Spleen (tissue), 7 donors: ENCODE data around the gene GYPC.
A peak's percentile ranks its signal among the peaks of the same experiment; 100 is the strongest.

Source experiments
- POLR2A ChIP-seq, 3 donors: fragments of 450-650 bp; IDR thresholded peaks; one replicate each; pipeline ENCODE4 v1.5.1; 2017; ENCODE audit warnings: antibody characterized with exemption in 3 of 3, mild to moderate bottlenecking in 1 of 3
- TF ChIP-seq, protein P1 (sequence below), 11 experiments: fragments of 200-600 bp in 7 of 11; fragments of 450-650 bp in 4 of 11; sonication (generic) in 4 of 11; IDR thresholded peaks in 8 of 11; conservative IDR thresholded peaks in 3 of 11; 1 replicate in 7 of 11; 2 replicates in 4 of 11; pipeline versions ENCODE4 v1.4.0 to v1.8.0; 2016 to 2021; ENCODE audit warnings: antibody characterized with exemption in 11 of 11, inconsistent platforms in 4 of 11, mild to moderate bottlenecking in 1 of 11
- donor health status: DM: no; HTN: no; CAD: no; lungs with moderate emphysema.
- donor health status: DM: no; HTN: no; CAD: no.
- donor health status: DM: no; HTN: no; CAD: no.

DNA sequence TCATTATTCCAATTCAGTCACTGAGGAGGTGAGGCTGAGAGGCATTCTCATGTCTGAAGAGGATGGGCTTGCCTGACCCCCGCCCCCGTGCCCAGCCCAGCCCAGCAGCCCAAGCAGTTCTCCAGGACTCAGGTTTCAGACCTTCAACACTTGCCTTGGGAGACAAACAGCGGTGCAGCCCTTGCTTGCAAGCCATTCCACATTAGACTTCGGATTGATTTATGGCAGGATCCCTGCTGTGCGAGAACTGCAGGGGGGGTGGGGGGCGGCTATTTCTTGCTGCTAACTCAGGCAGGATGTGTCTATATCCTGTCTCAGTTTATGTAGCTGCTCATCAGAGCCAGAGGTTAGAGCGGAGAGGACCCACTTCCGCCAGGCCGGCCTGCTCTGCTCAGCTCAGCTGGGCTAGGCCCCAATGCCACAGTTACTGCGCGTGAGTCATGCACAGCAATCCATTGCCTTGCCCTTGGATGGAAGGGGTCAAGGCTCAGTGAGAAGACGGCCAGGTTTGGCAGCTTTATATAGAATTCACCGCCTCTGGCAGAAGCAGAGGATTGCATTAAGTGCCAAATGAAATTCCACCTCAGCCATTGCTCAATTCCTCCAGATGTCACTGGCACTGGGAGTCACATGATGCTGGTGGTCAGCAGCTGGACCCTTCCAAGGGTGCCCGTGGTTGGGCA, 1.8 kb downstream of the GYPC start:
- TF ChIP-seq POLR2A (IDR thresholded peaks at IDR 0.05), result peak in 1 of 3 donors; percentile 42
- TF ChIP-seq, protein P1, sequence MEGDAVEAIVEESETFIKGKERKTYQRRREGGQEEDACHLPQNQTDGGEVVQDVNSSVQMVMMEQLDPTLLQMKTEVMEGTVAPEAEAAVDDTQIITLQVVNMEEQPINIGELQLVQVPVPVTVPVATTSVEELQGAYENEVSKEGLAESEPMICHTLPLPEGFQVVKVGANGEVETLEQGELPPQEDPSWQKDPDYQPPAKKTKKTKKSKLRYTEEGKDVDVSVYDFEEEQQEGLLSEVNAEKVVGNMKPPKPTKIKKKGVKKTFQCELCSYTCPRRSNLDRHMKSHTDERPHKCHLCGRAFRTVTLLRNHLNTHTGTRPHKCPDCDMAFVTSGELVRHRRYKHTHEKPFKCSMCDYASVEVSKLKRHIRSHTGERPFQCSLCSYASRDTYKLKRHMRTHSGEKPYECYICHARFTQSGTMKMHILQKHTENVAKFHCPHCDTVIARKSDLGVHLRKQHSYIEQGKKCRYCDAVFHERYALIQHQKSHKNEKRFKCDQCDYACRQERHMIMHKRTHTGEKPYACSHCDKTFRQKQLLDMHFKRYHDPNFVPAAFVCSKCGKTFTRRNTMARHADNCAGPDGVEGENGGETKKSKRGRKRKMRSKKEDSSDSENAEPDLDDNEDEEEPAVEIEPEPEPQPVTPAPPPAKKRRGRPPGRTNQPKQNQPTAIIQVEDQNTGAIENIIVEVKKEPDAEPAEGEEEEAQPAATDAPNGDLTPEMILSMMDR (IDR thresholded peaks at IDR 0.05 in 8 of 11, conservative IDR thresholded peaks at IDR 0.05 in 3 of 11), result peak in 6 of 11 experiments; percentile 14 to 38 (median 24)
